ENCODE data around the gene PLXNA2.

GRCh38 chr1:208060215-208060869 lies 183.8 kb downstream of the PLXNA2 start:
- TF ChIP-seq CTCF (IDR thresholded peaks at IDR 0.05) (no peak), POLR2A (IDR thresholded peaks at IDR 0.05) (no peak)

Measured in body of pancreas (tissue), 4 donors.